NCI-H345 treated with DMSO at 0.1 percent for 48 hours (cell line): ENCODE measurements around the gene ABCA10.

ENCODE experiments used
- DNase-seq: peaks from one replicate; lab custom pipeline; 2025; ENCODE audit not compliant: unreplicated experiment; lab: John Stamatoyannopoulos, UW

The ABCA10 gene

GRCh38 chr17:69166957-69167356 lies 61.7 kb downstream of the ABCA10 start:
- DNase-seq = no peak

GRCh38 chr17:69164206-69164605 lies 64.4 kb downstream of the ABCA10 start:
- DNase-seq = no peak

GRCh38 chr17:69159418-69159817 lies 69.2 kb downstream of the ABCA10 start:
- DNase-seq = no peak

- DNase-seq = no peak
Measured at GRCh38 chr17:69154267-69154666, 74.4 kb downstream of the ABCA10 start.

GRCh38 chr17:69150333-69150732 lies 78.3 kb downstream of the ABCA10 start:
- no peak for DNase-seq

GRCh38 chr17:69147460-69147859 lies 81.2 kb downstream of the ABCA10 start:
- no peak for DNase-seq

- DNase-seq = no peak
Measured at GRCh38 chr17:69144331-69145255, 84.0 kb downstream of the ABCA10 start.

GRCh38 chr17:69143683-69144231 lies 84.9 kb downstream of the ABCA10 start:
- no peak for DNase-seq

GRCh38 chr17:69143151-69143550 lies 85.5 kb downstream of the ABCA10 start:
- no peak for DNase-seq

GRCh38 chr17:69142175-69142802 lies 86.3 kb downstream of the ABCA10 start:
- DNase-seq = no peak

- no peak for DNase-seq
Measured at GRCh38 chr17:69141431-69142174, 87.0 kb downstream of the ABCA10 start, which contains the start of gene ABCA6. Gene ABCA6 (minus strand): TSS chr17:69141895. CDS start chr17:69140703, 1,192 bp downstream.

- DNase-seq = no peak
Measured at GRCh38 chr17:69134112-69134511, 94.5 kb downstream of the ABCA10 start.

- no peak for DNase-seq
Measured at GRCh38 chr17:69130627-69131296, 97.9 kb downstream of the ABCA10 start.

GRCh38 chr17:69123626-69124025 lies 105.0 kb downstream of the ABCA10 start:
- no peak for DNase-seq

GRCh38 chr17:69122065-69122464 lies 106.6 kb downstream of the ABCA10 start:
- DNase-seq = no peak

GRCh38 chr17:69117855-69118784 lies 110.5 kb downstream of the ABCA10 start:
- no peak for DNase-seq

- DNase-seq = no peak
Measured at GRCh38 chr17:69111794-69112193, 116.8 kb downstream of the ABCA10 start.

- no peak for DNase-seq
Measured at GRCh38 chr17:69105907-69106730, 122.5 kb downstream of the ABCA10 start.
